HEK293 (cell line): ENCODE results near the gene WAPL.

ENCODE experiments used
- CTCF ChIP-seq: fragments of 450-650 bp; formaldehyde crosslinking; IDR thresholded peaks from 2 replicates; pipeline ENCODE4 v1.5.1; 2016; ENCODE audit warnings: missing biosample characterization, missing genetic modification characterization
- INSM2 ChIP-seq: fragments of 450-650 bp; formaldehyde crosslinking; IDR thresholded peaks from 2 replicates; pipeline ENCODE4 v1.5.1; 2016; ENCODE audit warnings: missing biosample characterization, missing genetic modification characterization
- REST ChIP-seq: fragments of 450-650 bp; formaldehyde crosslinking; IDR thresholded peaks from 2 replicates; pipeline ENCODE4 v1.5.1; 2016; ENCODE audit warnings: missing biosample characterization, missing genetic modification characterization
- YY1 ChIP-seq: fragments of 450-650 bp; formaldehyde crosslinking; IDR thresholded peaks from 2 replicates; pipeline ENCODE4 v1.5.1; 2018; ENCODE audit warnings: missing biosample characterization, missing genetic modification characterization
- ZBTB1 ChIP-seq: fragments of 450-650 bp; formaldehyde crosslinking; IDR thresholded peaks from 2 replicates; pipeline ENCODE4 v1.5.1; 2016; ENCODE audit warnings: missing biosample characterization, missing genetic modification characterization
- ZFP3 ChIP-seq: fragments of 450-650 bp; formaldehyde crosslinking; IDR thresholded peaks from 2 replicates; pipeline ENCODE4 v1.5.1; 2016; ENCODE audit warnings: low read depth, missing biosample characterization, missing genetic modification characterization
- ZNF114 ChIP-seq: fragments of 450-650 bp; formaldehyde crosslinking; IDR thresholded peaks from 2 replicates; pipeline ENCODE4 v1.5.0; 2017; ENCODE audit warnings: missing biosample characterization, missing genetic modification characterization
- ZNF24 ChIP-seq: fragments of 450-650 bp; formaldehyde crosslinking; IDR thresholded peaks from 2 replicates; pipeline ENCODE4 v1.5.1; 2016; ENCODE audit warnings: missing biosample characterization, missing genetic modification characterization

- no peak for TF ChIP-seq CTCF (tag by site-specific recombination)
- no peak for TF ChIP-seq REST (tag by site-specific recombination)
- no peak for TF ChIP-seq ZFP3 (tag by site-specific recombination)
- no peak for TF ChIP-seq YY1 (tag by site-specific recombination)
- no peak for TF ChIP-seq ZNF24 (tag by site-specific recombination)
- no peak for TF ChIP-seq ZNF114
- TF ChIP-seq INSM2, result no peak
- no peak for TF ChIP-seq ZBTB1 (tag by site-specific recombination)
These were observed 130.3 kb downstream of the WAPL start for GRCh38 chr10:86391236-86391840.
